Tibial nerve (tissue), 4 donors: Measurements from ENCODE around the gene ITGA3. TPM values are rescaled to one million over a fixed set of nuclear protein-coding genes. Genes with fewer than 3 reads are reported as not detected.

ENCODE experiments used
- DNase-seq, 2 donors: peaks; one replicate each; pipeline ENCODE4 v3.0.0-alpha.2; 2019; ENCODE audit warnings: low spot score in 2 of 2
- H3K27ac ChIP-seq, 4 donors: fragments of 200-600 bp; sonication (generic) in 3 of 4; one replicate each; pipeline ENCODE4 v1.5.1; 2017 to 2019; ENCODE audit warnings: mild to moderate bottlenecking in 1 of 4
- H3K27me3 ChIP-seq, 2 donors: fragments of 200-600 bp; sonication (generic) in 1 of 2; one replicate each; pipeline versions ENCODE4 v1.5.1 to v1.6.0; 2017 to 2019
- H3K36me3 ChIP-seq, 3 donors: fragments of 200-600 bp; sonication (generic); one replicate each; pipeline ENCODE4 v1.5.1; 2018 to 2019
- H3K4me1 ChIP-seq, 4 donors: fragments of 200-600 bp; sonication (generic) in 3 of 4; one replicate each; pipeline ENCODE4 v1.5.1; 2017 to 2019
- H3K4me3 ChIP-seq, 4 donors: fragments of 200-600 bp; sonication (generic) in 3 of 4; one replicate each; pipeline ENCODE4 v1.5.1; 2017 to 2019; ENCODE audit warnings: mild to moderate bottlenecking in 1 of 4, moderate library complexity in 1 of 4
- H3K9me3 ChIP-seq, 4 donors: fragments of 200-600 bp; sonication (generic) in 3 of 4; one replicate each; pipeline ENCODE4 v1.5.1; 2017 to 2019
- EP300 ChIP-seq, 2 donors: sonication (generic); formaldehyde crosslinking; IDR thresholded peaks; one replicate each; pipeline ENCODE4 v1.6.1; 2017; ENCODE audit warnings: antibody characterized with exemption in 2 of 2, mild to moderate bottlenecking in 1 of 2
- POLR2A ChIP-seq, 2 donors: fragments of 450-650 bp; IDR thresholded peaks; one replicate each; pipeline ENCODE4 v1.6.1; 2017; ENCODE audit warnings: antibody characterized with exemption in 2 of 2, mild to moderate bottlenecking in 2 of 2, moderate library complexity in 2 of 2
- WGBS, 2 donors: methylation state at CpG; one replicate each; pipeline ENCODE4 v1.1.5; 2018; 5-methylcytosine and 5-hydroxymethylcytosine counted together
- total RNA-seq, 4 donors: library from RNA; depleted of rRNA; stranded (reverse); fragments of >200 nt; gene quantifications; one replicate each; pipeline ENCODE4 v1.1.0, GENCODE V29; 2016
- TF ChIP-seq, protein P1 (sequence below), 5 experiments: fragments of 200-600 bp in 3 of 5; fragments of 450-650 bp in 2 of 5; sonication (generic) in 3 of 5; IDR thresholded peaks; one replicate each; pipeline ENCODE4 v1.5.1; 2016 to 2019; ENCODE audit warnings: antibody characterized with exemption in 5 of 5, mild to moderate bottlenecking in 3 of 5, moderate library complexity in 2 of 5

ITGA3 gene
- total RNA-seq, 4 donors from 2014 or later, result 59.2 to 85.7 (median 69.1) TPM

DNA sequence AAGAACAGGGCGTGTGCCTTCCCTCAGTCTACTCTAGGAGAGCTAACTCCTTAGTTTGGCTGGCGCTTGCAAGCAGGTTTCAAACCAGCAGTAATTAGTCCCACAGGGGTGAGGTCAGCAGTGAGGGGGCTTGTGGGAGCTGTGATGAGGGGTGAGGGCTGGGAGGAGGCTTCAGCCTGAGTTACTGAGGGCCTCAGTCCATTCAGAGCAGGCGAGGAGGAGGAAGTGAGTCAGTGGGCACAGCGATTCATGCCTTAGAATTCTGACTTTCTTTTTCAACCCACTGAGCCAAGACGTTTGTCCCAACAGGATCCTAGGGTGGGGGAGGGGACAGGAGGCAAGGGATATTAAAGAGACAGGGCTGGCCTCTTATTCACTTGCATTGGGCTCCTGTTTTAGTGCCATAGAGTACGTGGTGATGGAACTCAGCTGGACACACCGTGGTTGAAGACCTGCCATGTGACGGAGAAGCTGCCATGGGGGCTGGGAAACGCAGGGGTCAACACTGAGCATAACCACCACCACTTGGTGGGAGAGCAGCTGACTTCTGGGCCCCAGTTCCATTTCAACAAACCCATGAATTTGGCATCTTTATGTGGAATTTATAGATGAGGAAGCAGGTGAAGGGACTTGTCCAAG, 8.3 kb upstream of the ITGA3 start:
- Histone ChIP-seq H3K4me1 (peaks cover 0 to 83% (median 27%) of the 10 kb centered on the region in 4 donors), H3K9me3 (no peaks in the 10 kb centered on the region), H3K4me3 (no peak overlapping the region), H3K27me3 (no peaks in the 10 kb centered on the region), H3K36me3 (no peaks in the 10 kb centered on the region), H3K27ac (peak overlapping the region in 2 of 4 donors; percentile 50 to 72)
- DNase-seq, result peak in 1 of 2 donors; percentile 10
- WGBS, 2 donors, result 49% methylated on average over 8 to 9 of the region's 9 CpGs
- no peak for TF ChIP-seq EP300 (IDR thresholded peaks at IDR 0.05)
- TF ChIP-seq POLR2A (IDR thresholded peaks at IDR 0.05), result no peak
- TF ChIP-seq, protein P1, sequence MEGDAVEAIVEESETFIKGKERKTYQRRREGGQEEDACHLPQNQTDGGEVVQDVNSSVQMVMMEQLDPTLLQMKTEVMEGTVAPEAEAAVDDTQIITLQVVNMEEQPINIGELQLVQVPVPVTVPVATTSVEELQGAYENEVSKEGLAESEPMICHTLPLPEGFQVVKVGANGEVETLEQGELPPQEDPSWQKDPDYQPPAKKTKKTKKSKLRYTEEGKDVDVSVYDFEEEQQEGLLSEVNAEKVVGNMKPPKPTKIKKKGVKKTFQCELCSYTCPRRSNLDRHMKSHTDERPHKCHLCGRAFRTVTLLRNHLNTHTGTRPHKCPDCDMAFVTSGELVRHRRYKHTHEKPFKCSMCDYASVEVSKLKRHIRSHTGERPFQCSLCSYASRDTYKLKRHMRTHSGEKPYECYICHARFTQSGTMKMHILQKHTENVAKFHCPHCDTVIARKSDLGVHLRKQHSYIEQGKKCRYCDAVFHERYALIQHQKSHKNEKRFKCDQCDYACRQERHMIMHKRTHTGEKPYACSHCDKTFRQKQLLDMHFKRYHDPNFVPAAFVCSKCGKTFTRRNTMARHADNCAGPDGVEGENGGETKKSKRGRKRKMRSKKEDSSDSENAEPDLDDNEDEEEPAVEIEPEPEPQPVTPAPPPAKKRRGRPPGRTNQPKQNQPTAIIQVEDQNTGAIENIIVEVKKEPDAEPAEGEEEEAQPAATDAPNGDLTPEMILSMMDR (IDR thresholded peaks at IDR 0.05), result no peak

DNA sequence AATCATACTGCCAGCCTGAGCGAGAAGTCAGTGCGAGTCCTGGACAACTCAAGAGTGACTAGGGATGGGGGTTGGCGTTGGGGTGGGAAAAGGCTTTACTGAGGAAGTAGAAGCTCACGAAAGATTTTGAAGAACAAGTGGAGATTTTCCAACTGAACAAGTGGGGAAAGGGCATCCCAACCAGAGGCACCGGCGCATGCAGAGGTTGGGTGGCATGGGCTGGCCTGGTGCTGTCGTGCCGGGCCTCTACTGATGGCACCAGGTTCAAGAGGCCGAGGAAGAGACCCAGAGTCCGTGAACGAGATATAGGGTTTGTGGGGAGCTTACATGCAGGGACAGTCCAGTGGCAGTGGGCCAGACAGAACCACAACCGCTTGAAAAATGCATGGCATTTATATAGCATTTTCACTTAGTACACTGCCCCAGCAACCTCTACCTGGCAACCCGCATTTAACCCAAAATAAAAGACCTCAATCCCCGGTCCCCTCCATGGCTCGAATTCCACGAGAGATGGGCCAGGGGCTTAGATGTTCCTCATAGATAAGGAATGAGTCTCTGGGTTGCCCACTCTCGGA, 7.7 kb upstream of the ITGA3 start:
- Histone ChIP-seq H3K4me1 (peaks cover 0 to 82% (median 25%) of the 10 kb centered on the region in 4 donors), H3K36me3 (no peaks in the 10 kb centered on the region), H3K27me3 (no peaks in the 10 kb centered on the region), H3K4me3 (no peak overlapping the region), H3K9me3 (no peaks in the 10 kb centered on the region), H3K27ac (peak overlapping the region in 2 of 4 donors; percentile 50 to 72)
- 92 to 94% methylated on average over 17 of the region's 17 CpGs for WGBS, 2 donors
- peak in 1 of 2 donors; percentile 7 for DNase-seq
- TF ChIP-seq, protein P1 (IDR thresholded peaks at IDR 0.05), result no peak

DNA sequence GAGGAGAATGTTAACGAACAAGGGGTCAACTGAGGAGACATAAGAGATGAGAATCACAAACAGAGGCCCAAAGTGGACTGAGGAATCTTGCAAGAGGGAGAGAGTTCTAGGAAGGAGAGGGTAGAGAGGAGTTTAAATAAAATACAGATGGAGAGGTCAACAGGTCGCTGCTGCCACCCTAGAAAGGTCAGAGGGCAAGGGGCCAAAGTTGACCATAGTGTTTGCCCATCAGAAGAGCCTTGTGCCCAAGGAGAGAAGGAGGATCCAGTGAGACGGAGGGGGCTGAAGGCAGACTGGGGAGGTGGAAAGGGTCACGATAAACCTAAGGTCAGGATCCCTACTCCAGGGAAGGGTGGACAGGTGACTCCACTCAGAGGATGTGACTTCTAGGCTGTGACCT, 6.9 kb upstream of the ITGA3 start:
- Histone ChIP-seq H3K27me3 (no peaks in the 10 kb centered on the region), H3K27ac (no peak overlapping the region), H3K4me1 (peaks cover 0 to 79% (median 23%) of the 10 kb centered on the region in 4 donors), H3K9me3 (no peaks in the 10 kb centered on the region), H3K4me3 (no peak overlapping the region), H3K36me3 (no peaks in the 10 kb centered on the region)
- DNase-seq, result no peak
- TF ChIP-seq, protein P1 (IDR thresholded peaks at IDR 0.05), result no peak
- TF ChIP-seq POLR2A (IDR thresholded peaks at IDR 0.05) (no peak), EP300 (IDR thresholded peaks at IDR 0.05) (no peak)
- WGBS, 2 donors, result 64 to 66% methylated on average over 4 of the region's 4 CpGs

DNA sequence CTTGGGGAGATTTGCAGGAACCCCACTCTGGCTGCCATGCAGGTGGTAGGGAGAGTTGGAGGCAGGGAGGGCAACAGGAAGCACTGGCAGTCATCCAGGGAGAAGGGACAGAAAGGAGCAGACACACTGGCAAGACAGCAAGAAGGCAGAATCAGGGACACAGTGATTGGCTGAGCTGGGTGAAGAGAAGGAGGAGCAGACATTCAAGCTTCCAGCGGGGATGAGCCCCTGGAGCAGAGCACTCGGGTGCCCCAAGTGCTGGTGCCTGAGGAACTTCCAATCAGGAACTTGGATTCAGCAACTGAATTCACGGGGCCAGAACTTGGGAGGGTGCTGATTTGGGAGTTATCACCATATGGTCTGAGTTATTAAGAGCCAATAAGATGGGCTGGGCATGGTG, 6.3 kb upstream of the ITGA3 start:
- TF ChIP-seq EP300 (IDR thresholded peaks at IDR 0.05) (no peak), POLR2A (IDR thresholded peaks at IDR 0.05) (no peak)
- TF ChIP-seq, protein P1 (IDR thresholded peaks at IDR 0.05), result no peak
- Histone ChIP-seq H3K4me1 (peaks cover 0 to 79% (median 20%) of the 10 kb centered on the region in 4 donors), H3K27me3 (no peaks in the 10 kb centered on the region), H3K4me3 (no peak overlapping the region), H3K36me3 (no peaks in the 10 kb centered on the region), H3K27ac (peak overlapping the region in 1 of 4 donors; percentile 32), H3K9me3 (no peaks in the 10 kb centered on the region)
- no peak for DNase-seq
- WGBS, 2 donors, result 78 to 79% methylated on average over 3 of the region's 3 CpGs

DNA sequence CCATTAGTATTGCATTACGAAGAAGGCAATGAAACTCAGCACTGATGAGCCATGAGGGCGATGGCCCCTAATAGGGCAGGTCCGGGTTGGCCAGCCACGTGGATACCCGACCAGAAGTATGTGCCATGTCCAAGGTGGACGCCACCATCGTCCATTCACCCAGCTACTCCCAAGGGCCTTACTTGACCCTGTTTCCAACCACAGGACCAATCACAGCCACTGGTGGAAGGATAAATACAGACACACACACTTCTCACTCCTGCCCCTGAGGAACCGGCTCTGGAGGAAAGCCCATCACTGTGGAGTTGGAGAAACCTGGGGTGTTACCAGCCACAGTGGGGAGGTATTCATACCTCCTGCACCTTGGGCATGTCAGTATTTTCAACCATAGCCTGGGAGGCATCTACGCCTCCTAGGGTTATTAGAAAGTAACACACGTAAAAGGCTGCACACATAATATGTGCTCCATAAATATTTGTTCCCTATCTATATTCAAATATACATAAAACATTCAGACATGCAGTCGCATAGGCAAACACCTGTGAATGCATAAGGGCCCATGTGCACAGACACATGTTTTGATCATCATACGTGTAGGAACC, 5.4 kb upstream of the ITGA3 start:
- 91 to 95% methylated on average over 12 of the region's 12 CpGs for WGBS, 2 donors
- Histone ChIP-seq H3K36me3 (no peaks in the 10 kb centered on the region), H3K4me3 (no peak overlapping the region), H3K4me1 (peaks cover 0 to 80% (median 23%) of the 10 kb centered on the region in 4 donors), H3K9me3 (no peaks in the 10 kb centered on the region), H3K27me3 (no peaks in the 10 kb centered on the region), H3K27ac (peak overlapping the region in 2 of 4 donors; percentile 69 to 88)
- DNase-seq, result no peak
- TF ChIP-seq, protein P1 (IDR thresholded peaks at IDR 0.05), result no peak
- TF ChIP-seq EP300 (IDR thresholded peaks at IDR 0.05), result no peak
- no peak for TF ChIP-seq POLR2A (IDR thresholded peaks at IDR 0.05)
